Ovary (tissue), 3 donors: Measurements from ENCODE around the gene IFI30.

Experiments
- CTCF ChIP-seq, 3 donors: fragments of 450-650 bp in 2 of 3; fragments of 200-600 bp in 1 of 3; IDR thresholded peaks; one replicate each; pipeline versions ENCODE4 v1.5.1 to v1.8.0; 2016 to 2022; ENCODE audit warnings: antibody characterized with exemption in 3 of 3, mild to moderate bottlenecking in 1 of 3
- EP300 ChIP-seq: sonication (generic); formaldehyde crosslinking; IDR thresholded peaks from one replicate; pipeline ENCODE4 v1.6.1; 2017; ENCODE audit warnings: antibody characterized with exemption
- donor health status: DM: no; HTN: no; CAD: no.

DNA sequence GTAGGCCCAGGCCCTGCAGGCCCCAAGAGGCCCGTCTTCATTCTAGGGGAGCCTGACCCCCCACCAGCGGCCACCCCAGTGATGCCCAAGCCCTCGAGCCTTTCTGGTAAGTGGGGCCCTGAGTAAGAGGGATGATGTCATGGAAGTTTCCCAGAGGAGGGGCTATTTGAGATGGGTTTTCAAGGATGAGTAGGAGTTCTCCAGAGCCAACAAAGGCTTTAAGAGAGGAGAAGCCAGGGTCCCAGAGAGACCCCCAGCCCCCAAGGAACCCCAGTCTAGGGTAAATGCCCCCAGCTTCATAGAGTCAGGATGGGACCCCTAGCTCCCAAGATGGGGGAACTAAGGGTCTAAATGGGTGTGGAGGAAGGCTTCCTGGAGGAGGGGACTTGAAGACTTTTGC is 29.7 kb upstream of the IFI30 start:
- TF ChIP-seq EP300 = no peak
- TF ChIP-seq CTCF (IDR thresholded peaks at IDR 0.05) = no peak
